GM19397 (cell line): Measurements from ENCODE around the gene HIRA.

Experiments used
- ATAC-seq: cut with Tn5 transposase; IDR thresholded peaks from one replicate; pipeline ENCODE4 v1.9.1; 2021; ENCODE audit warnings: mild to moderate bottlenecking, moderate library complexity; ENCODE audit not compliant: unreplicated experiment

HIRA gene

DNA sequence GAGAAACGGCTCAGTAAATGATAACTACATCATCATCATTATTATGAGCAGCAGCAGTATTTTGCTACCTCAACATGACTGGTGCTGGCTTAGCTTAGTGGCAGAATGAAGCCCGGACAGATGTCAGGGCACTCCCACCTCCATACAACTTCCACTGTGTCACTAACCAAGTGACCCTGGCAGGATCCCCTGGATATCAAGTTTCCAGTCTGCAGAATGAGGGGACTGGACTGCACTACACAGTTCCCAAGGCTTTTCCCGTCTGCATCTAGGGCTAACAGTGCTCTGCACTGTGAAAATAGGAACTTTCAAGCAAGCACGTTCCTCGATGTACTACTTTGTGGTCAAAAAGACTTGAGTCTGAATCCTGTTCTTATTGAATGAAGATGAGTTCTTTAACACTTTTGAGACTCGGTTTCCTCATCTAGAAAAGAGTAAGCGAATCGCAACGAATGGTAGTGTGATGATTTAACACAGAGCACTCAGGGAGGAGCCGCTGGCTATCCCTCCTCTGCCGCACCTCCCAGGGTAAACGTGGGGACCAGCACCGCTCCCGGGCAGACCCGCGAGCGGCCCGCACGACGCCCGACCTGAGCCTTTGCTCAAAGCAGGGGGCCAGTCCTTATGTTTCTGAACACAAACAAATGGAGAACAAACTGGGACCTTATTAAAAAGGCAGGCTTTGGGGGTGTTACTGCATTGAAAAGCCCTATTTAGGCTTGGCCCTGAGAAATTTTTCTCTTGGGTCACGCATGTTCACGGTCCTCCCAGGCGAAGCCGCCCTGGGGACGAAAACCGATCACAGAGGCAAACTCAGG is 140.9 kb downstream of the HIRA start:
- ATAC-seq = no peak

DNA sequence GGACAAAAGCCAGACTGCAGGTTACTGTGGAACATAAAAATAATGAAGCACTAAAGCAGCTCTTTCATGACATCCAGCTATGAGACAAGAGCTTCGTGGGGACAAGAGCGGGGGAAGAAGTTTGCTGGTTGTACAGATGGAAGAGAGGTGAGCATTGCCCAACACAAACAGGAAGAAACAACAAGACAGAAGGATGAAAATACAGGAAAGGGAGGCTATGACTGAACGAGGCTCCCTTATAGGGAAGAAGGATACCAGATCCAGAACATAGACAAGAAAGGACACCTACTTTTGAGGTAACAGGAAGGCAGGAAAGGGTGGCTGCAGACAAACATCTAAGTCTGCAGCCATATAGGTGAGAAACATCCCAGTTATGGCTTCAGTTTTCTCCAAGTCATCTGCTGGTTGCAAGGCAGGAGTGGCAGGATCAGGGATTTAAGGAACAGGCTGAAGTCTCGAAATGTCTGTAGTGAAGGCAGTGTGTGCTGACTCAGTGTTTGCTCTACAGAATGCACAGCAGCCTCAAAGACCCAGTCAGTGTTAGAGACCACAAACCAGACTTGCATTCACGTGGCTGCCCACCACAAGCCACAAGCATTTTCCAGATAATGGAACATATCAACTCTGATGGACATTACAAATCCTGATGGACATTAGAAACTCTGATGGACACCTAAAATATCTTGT is 141.9 kb downstream of the HIRA start:
- no peak for ATAC-seq

GRCh38 chr22:19287889-19288288 is 143.6 kb downstream of the HIRA start:
- no peak for ATAC-seq

DNA sequence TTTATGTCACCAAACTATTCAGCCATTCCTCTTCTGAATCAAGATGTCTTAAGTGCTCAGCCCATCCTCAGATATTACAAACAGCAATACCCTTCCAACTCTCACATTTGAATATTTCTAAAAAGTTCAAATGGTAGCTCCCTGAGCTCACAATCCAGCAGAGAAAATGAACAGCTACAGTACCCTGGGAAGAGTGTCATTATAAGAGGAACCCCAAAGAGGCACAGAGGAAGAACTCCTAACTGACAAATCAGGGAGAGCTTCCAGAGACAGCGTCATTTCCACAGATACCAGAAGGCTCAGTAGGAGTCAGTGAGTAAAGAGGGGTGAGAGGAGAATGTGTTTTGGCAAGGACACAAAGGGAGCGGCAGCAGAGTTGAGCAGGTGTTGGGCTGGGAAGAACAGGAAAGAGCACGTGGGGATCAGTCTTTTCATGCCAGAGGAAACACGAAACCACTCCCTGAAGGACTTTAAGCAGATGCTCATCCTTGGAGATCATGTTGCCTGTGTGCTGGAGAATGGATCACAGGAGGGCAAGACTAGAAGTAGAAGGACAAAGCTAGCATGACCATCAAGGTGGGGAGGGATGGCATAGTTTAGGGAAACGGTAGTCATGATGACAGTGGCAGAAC is 144.3 kb downstream of the HIRA start:
- ATAC-seq = no peak

DNA sequence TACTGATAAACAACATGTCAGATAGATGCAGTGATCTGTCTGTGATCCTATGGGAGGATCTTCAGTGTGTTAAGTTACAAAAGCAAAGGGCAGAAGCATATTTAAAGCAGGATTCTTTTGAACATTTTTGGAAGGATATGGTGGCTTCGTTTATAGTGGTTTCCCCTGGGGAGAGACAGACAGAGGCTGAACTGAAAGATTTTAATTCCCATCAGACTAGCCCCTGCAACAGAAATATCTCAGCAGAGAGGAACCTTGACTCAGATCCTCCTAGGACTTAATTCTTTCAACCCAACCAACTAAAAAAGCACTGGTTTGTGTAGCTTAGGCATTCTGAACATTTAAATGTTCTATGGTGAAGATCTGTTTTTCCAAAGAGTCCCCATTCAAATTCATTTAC is 145.7 kb downstream of the HIRA start:
- no peak for ATAC-seq
